Pancreas (tissue), 10 donors: ENCODE measurements around the gene MYO1C. TPM values are rescaled to one million over a fixed set of nuclear protein-coding genes. Genes with fewer than 3 reads are reported as not detected.

ENCODE experiments used
- ATAC-seq, 4 donors: fragments of 200-7000 bp; cut with Tn5 transposase; one replicate each; pipeline versions ENCODE4 v1.8.0 to v1.9.1; 2020; ENCODE audit warnings: mild to moderate bottlenecking in 4 of 4, moderate library complexity in 4 of 4
- DNase-seq, 6 donors: peaks; one replicate each; pipeline ENCODE4 v3.0.0-alpha.2; 2020
- FAIRE-seq: peaks from 2 replicates; lab custom pipeline; 2012; peaks lifted over from hg19 to GRCh38; lab: Jason Lieb, UNC
- H3K27ac ChIP-seq, 4 donors: fragments of 200-600 bp; sonication (generic); 1 replicate in 3 of 4; 2 replicates in 1 of 4; pipeline versions ENCODE4 v1.5.0 to v1.8.0; 2020
- H3K27me3 ChIP-seq, 4 donors: fragments of 200-600 bp; one replicate each; pipeline ENCODE4 v1.8.0; 2021
- H3K36me3 ChIP-seq, 3 donors: fragments of 200-600 bp; sonication (generic) in 1 of 3; one replicate each; pipeline versions ENCODE4 v1.5.0 to v1.8.0; 2020 to 2021
- H3K4me1 ChIP-seq, 3 donors: fragments of 200-600 bp; one replicate each; pipeline ENCODE4 v1.8.0; 2021
- H3K4me3 ChIP-seq, 4 donors: fragments of 200-600 bp; sonication (generic) in 2 of 4; one replicate each; pipeline versions ENCODE4 v1.5.0 to v1.8.0; 2020 to 2021
- H3K9me3 ChIP-seq, 4 donors: fragments of 200-600 bp; one replicate each; pipeline ENCODE4 v1.8.0; 2021
- WGBS, 2 donors: extraction: QIAGEN DNeasy Blood & Tissue Kit; methylation state at CpG; one replicate each; pipeline ENCODE4 v1.1.7; 2013; 5-methylcytosine and 5-hydroxymethylcytosine counted together
- intact Hi-C, 3 donors: fragments of 100-400 bp; cut with DNase I; formaldehyde crosslinking; loops; one replicate each; pipeline versions ENCODE4 v1.11.1 to v1.14.2; 2022
- polyA plus RNA-seq, 2 donors: library from polyadenylated mRNA; stranded (reverse); fragments of 200-250 nt; gene quantifications; one replicate each; pipeline ENCODE4 v1.2.3, GENCODE V29; 2013
- total RNA-seq, 6 donors: library from RNA; stranded (reverse); fragmentation: NEBNext Ultra II Directional in 4 of 6; extraction: Animal tissue kit (Norgen Biotek cat#: 25700) in 4 of 6; gene quantifications; one replicate each; pipeline versions ENCODE4 v1.2.1 to v1.2.4, GENCODE V29; 2021 to 2023
- TF ChIP-seq, protein P1 (sequence below), 4 donors: fragments of 200-600 bp; sonication (generic) in 3 of 4; IDR thresholded peaks; one replicate each; pipeline versions ENCODE4 v1.5.0 to v1.8.0; 2021; ENCODE audit warnings: antibody characterized with exemption in 4 of 4
- donor health status: healthy with polysubstance abuse.
- donor health status: DM: no; HTN: no; CAD: no; lungs with moderate emphysema.
- donor health status: DM: no; HTN: no; CAD: no.
- donor health status: control.
- donor health status: control.
- donor health status: Bipolar disorder and iron deficiency.
- donor health status: DM: yes; HTN: yes; CAD: no.
- donor health status: DM: no; HTN: no; CAD: no.
- donor health status: DM: no; HTN: no; CAD: no.
- donor health status: DM: yes; HTN: yes; CAD: no.

The MYO1C gene
- total and polyA plus RNA-seq, 8 donors: 57.2 to 138 (median 99.3) TPM

DNA sequence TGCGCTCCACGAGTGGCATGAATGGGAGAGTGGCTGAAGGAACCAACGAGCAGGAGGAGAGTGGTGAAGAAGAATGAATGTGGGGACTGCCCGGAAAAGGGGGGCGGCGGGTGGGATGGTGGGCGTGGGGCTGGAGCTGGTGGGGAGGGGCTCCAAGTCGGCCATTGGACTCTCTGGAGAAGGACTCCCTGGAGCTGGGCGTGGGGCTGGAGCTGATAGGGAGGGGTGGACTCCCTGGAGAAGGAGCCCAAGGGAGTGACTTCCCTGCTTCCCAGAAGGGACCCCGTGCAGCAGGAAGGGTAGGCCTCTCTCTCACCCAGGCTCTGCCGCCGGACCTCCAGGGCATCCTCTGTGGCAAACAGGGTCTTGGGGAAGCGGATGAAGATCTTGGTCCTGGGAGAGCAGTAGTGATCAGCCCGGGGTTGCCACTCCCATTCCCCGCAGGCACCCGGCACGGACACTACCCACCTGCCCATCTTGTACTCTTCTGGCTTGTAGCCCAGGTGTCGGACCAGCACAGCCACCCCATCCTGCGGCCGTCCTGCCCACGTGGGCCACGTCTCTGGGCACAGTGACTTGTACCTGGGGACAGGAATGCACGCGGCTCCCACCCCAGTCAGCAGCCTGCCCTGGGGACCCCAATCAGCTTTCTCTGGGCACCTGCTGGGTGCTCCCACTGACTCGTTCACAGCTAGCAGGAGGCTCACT lies 21.6 kb downstream of the MYO1C start:
- ATAC-seq: no peak
- no peaks in the 10 kb centered on the region for H3K27me3 ChIP-seq
- 88 to 90% methylated on average over 22 to 25 of the region's 25 CpGs for WGBS, 2 donors
- H3K36me3 ChIP-seq: peaks cover 0 to 64% (median 8%) of the 10 kb centered on the region in 3 donors
- no peaks in the 10 kb centered on the region for H3K9me3 ChIP-seq
- TF ChIP-seq, protein P1, sequence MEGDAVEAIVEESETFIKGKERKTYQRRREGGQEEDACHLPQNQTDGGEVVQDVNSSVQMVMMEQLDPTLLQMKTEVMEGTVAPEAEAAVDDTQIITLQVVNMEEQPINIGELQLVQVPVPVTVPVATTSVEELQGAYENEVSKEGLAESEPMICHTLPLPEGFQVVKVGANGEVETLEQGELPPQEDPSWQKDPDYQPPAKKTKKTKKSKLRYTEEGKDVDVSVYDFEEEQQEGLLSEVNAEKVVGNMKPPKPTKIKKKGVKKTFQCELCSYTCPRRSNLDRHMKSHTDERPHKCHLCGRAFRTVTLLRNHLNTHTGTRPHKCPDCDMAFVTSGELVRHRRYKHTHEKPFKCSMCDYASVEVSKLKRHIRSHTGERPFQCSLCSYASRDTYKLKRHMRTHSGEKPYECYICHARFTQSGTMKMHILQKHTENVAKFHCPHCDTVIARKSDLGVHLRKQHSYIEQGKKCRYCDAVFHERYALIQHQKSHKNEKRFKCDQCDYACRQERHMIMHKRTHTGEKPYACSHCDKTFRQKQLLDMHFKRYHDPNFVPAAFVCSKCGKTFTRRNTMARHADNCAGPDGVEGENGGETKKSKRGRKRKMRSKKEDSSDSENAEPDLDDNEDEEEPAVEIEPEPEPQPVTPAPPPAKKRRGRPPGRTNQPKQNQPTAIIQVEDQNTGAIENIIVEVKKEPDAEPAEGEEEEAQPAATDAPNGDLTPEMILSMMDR (IDR thresholded peaks at IDR 0.05): no peak
- no peak for FAIRE-seq
- intact Hi-C loops: no loop called here
- no peak overlapping the region for H3K27ac ChIP-seq
- H3K4me1 ChIP-seq: no peaks in the 10 kb centered on the region
- DNase-seq: no peak
- no peak overlapping the region for H3K4me3 ChIP-seq

- Histone ChIP-seq H3K36me3 (peaks cover 0 to 65% (median 8%) of the 10 kb centered on the region in 3 donors), H3K4me3 (no peak overlapping the region), H3K4me1 (no peaks in the 10 kb centered on the region), H3K27ac (no peak overlapping the region), H3K27me3 (no peaks in the 10 kb centered on the region), H3K9me3 (no peaks in the 10 kb centered on the region)
- WGBS, 2 donors: 88 to 90% methylated on average over 33 of the region's 33 CpGs
- FAIRE-seq (no peak), DNase-seq (no peak), ATAC-seq (no peak)
- intact Hi-C loops: no loop called here
- TF ChIP-seq, protein P1 (IDR thresholded peaks at IDR 0.05): no peak
Measured at GRCh38 chr17:1470071-1470754, 22.3 kb downstream of the MYO1C start.

DNA sequence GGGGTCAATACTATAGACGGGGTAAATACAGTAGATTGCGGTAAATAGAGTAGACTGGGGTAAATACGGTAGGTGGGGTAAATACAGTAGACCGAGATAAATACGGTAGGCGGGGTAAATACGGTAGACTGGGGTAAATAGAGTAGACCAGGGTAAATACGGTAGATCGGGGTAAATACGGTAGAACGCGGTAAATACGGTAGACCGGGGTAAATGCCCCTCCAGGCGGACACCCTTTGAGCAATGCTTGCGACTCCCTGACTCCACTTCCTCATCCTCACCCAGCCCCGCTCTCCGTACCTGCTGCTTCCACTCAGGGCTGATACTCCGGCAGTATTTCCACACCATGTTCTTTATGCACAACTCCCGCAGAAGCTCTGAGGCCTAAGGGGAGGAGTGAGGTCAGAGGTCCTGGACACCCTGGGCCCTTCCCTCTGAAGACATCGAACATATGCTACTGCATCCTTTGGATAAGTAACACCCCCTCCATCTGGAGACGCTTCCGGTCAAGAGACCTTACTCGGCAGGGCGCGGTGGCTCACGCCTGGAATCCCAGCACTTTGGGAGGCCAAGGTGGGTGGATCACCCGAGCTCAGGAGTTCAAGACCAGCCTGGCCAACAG lies 23.1 kb downstream of the MYO1C start:
- WGBS, 2 donors: 66 to 82% methylated on average over 28 of the region's 28 CpGs
- Histone ChIP-seq H3K27ac (no peak overlapping the region), H3K4me1 (no peaks in the 10 kb centered on the region), H3K4me3 (no peak overlapping the region), H3K9me3 (no peaks in the 10 kb centered on the region), H3K36me3 (peaks cover 0 to 59% (median 8%) of the 10 kb centered on the region in 3 donors), H3K27me3 (no peaks in the 10 kb centered on the region)
- intact Hi-C loops: no loop called here
- no peak for DNase-seq
- TF ChIP-seq, protein P1 (IDR thresholded peaks at IDR 0.05): no peak
- no peak for FAIRE-seq
- peak; percentile 46 to 84 (median 77) for ATAC-seq

GRCh38 chr17:1467898-1468492 lies 24.5 kb downstream of the MYO1C start:
- ATAC-seq (peak in 1 of 4 donors; percentile 11), DNase-seq (no peak), FAIRE-seq (no peak)
- Histone ChIP-seq H3K4me3 (no peak overlapping the region), H3K27ac (no peak overlapping the region), H3K36me3 (peaks cover 0 to 59% (median 8%) of the 10 kb centered on the region in 3 donors), H3K4me1 (no peaks in the 10 kb centered on the region), H3K27me3 (no peaks in the 10 kb centered on the region), H3K9me3 (no peaks in the 10 kb centered on the region)
- TF ChIP-seq, protein P1 (IDR thresholded peaks at IDR 0.05): no peak
- intact Hi-C loops: no loop called here
- 78 to 84% methylated on average over 21 of the region's 21 CpGs for WGBS, 2 donors
